Fibroblast of lung (primary cell): ENCODE data around the gene DTX2.

Experiments
- EZH2 ChIP-seq: IDR thresholded peaks from 2 replicates; pipeline ENCODE4 v1.5.1; 2012; ENCODE audit warnings: low read length, control low read depth, mild to moderate bottlenecking; ENCODE audit errors: missing control alignments
- TF ChIP-seq, protein P1 (sequence below), 2 donors: IDR thresholded peaks in 1 of 2; conservative IDR thresholded peaks in 1 of 2; 1 replicate in 1 of 2; 2 replicates in 1 of 2; pipeline ENCODE4 v1.5.1; 2011 to 2012; ENCODE audit warnings: low read length in 2 of 2, control low read depth in 1 of 2, inconsistent platforms in 1 of 2, low read depth in 1 of 2, mild to moderate bottlenecking in 1 of 2

GRCh38 chr7:76515999-76516443 is 54.5 kb downstream of the DTX2 start:
- TF ChIP-seq, protein P1, sequence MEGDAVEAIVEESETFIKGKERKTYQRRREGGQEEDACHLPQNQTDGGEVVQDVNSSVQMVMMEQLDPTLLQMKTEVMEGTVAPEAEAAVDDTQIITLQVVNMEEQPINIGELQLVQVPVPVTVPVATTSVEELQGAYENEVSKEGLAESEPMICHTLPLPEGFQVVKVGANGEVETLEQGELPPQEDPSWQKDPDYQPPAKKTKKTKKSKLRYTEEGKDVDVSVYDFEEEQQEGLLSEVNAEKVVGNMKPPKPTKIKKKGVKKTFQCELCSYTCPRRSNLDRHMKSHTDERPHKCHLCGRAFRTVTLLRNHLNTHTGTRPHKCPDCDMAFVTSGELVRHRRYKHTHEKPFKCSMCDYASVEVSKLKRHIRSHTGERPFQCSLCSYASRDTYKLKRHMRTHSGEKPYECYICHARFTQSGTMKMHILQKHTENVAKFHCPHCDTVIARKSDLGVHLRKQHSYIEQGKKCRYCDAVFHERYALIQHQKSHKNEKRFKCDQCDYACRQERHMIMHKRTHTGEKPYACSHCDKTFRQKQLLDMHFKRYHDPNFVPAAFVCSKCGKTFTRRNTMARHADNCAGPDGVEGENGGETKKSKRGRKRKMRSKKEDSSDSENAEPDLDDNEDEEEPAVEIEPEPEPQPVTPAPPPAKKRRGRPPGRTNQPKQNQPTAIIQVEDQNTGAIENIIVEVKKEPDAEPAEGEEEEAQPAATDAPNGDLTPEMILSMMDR (conservative IDR thresholded peaks at IDR 0.05 in 1 of 2, IDR thresholded peaks at IDR 0.05 in 1 of 2; ENCODE audit: low read depth in 1 of 2, low read length in 2 of 2): no peak
- TF ChIP-seq EZH2: no peak
